Measurements from ENCODE around the gene MMAB. TPM values are rescaled to one million over a fixed set of nuclear protein-coding genes. Genes with fewer than 3 reads are reported as not detected.
A peak's percentile ranks its signal among the peaks of the same experiment; 100 is the strongest.

Gene MMAB
- total RNA-seq, 2 experiments from 2014 or later: 42.8 to 44.3 TPM

- H3K36me3 Mint-ChIP-seq (ENCODE audit: low read depth): no peaks in the 10 kb centered on the region
- peaks cover 17% of the 10 kb centered on the region for H3K27me3 Mint-ChIP-seq (ENCODE audit: low read depth)
- no peak overlapping the region for H3K4me3 Mint-ChIP-seq
- peaks cover 12% of the 10 kb centered on the region for H3K4me1 Mint-ChIP-seq (ENCODE audit: low read depth)
- ChIA-PET POLR2A (no interaction called here), CTCF (interaction anchor here (0.5 to 1.0 kb wide), 2 partner anchors 52 to 117 kb away, joined by 3 read pairs; no protein-coding TSS in a partner anchor)
- peak overlapping the region; percentile 71 for H3K27ac Mint-ChIP-seq
- H3K9me3 Mint-ChIP-seq (ENCODE audit: insufficient read depth): no peaks in the 10 kb centered on the region
- ATAC-seq: peak; percentile 67
- peak; percentile 48 for DNase-seq
Observed at GRCh38 chr12:109544955-109545531, 28.3 kb downstream of the MMAB start.

DNA sequence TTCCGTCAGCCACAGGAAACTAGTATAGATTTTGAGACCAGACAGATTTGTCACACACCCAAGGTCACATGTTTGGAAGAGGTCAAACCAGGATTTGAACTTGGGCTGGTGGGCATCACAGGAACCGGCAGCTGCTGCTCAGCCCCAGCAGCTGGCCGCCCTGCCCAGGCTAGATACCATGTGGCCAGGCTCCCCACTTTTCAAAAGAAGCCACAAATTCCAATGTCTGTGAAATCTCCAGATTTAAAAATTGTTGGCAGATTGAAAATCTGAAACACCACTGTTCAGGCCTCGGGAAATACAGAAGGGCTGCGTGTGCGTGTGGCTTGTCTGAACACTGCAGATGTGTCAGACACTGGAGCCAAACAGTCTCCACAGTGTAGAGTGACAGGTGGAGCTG is 30.4 kb downstream of the MMAB start:
- ATAC-seq (no peak), DNase-seq (no peak)
- CTCF ChIA-PET: no interaction called here
- H3K27ac Mint-ChIP-seq: no peak overlapping the region
- no peaks in the 10 kb centered on the region for H3K36me3 Mint-ChIP-seq (ENCODE audit: low read depth)
- H3K4me1 Mint-ChIP-seq (ENCODE audit: low read depth): peaks cover 12% of the 10 kb centered on the region
- H3K27me3 Mint-ChIP-seq (ENCODE audit: low read depth): peaks cover 8% of the 10 kb centered on the region
- no peaks in the 10 kb centered on the region for H3K9me3 Mint-ChIP-seq (ENCODE audit: insufficient read depth)
- POLR2A ChIA-PET: no interaction called here
- H3K4me3 Mint-ChIP-seq: no peak overlapping the region

DNA sequence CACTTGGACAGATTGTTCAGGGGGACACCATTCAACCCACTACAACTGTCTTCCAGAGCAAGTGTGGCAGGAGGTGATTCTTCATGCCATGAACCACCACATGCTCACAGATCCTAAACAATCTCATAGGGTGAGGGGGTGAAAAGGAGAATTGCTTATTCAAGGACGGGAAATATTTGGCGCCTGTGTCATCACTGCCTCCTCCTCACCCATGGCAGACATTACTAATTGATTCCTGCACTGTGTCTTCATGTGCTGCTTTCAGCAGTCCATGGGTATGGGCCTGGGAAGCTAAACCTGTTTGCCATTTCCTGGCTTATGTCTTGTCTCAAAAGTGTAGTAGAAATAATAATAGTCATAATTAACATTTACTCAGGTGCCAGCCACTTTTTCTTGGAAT is 31.3 kb downstream of the MMAB start:
- ATAC-seq: no peak
- Mint-ChIP-seq H3K4me1 (ENCODE audit: low read depth) (peaks cover 12% of the 10 kb centered on the region), H3K27ac (no peak overlapping the region), H3K4me3 (no peak overlapping the region), H3K27me3 (ENCODE audit: low read depth) (no peaks in the 10 kb centered on the region), H3K9me3 (ENCODE audit: insufficient read depth) (no peaks in the 10 kb centered on the region), H3K36me3 (ENCODE audit: low read depth) (no peaks in the 10 kb centered on the region)
- POLR2A ChIA-PET: no interaction called here
- DNase-seq: no peak
- CTCF ChIA-PET: no interaction called here

- CTCF ChIA-PET: no interaction called here
- Mint-ChIP-seq H3K4me1 (ENCODE audit: low read depth) (peaks cover 12% of the 10 kb centered on the region), H3K36me3 (ENCODE audit: low read depth) (no peaks in the 10 kb centered on the region), H3K9me3 (ENCODE audit: insufficient read depth) (no peaks in the 10 kb centered on the region), H3K27me3 (ENCODE audit: low read depth) (no peaks in the 10 kb centered on the region), H3K27ac (no peak overlapping the region), H3K4me3 (no peak overlapping the region)
- DNase-seq (no peak), ATAC-seq (no peak)
- POLR2A ChIA-PET: no interaction called here
Observed at GRCh38 chr12:109541413-109541726, 31.9 kb downstream of the MMAB start.

GRCh38 chr12:109540526-109541412 is 32.5 kb downstream of the MMAB start:
- no peaks in the 10 kb centered on the region for H3K36me3 Mint-ChIP-seq (ENCODE audit: low read depth)
- no peak overlapping the region for H3K27ac Mint-ChIP-seq
- ATAC-seq (no peak), DNase-seq (no peak)
- H3K4me3 Mint-ChIP-seq: no peak overlapping the region
- POLR2A ChIA-PET: no interaction called here
- CTCF ChIA-PET: no interaction called here
- no peaks in the 10 kb centered on the region for H3K27me3 Mint-ChIP-seq (ENCODE audit: low read depth)
- H3K4me1 Mint-ChIP-seq (ENCODE audit: low read depth): peaks cover 12% of the 10 kb centered on the region
- no peaks in the 10 kb centered on the region for H3K9me3 Mint-ChIP-seq (ENCODE audit: insufficient read depth)

DNA sequence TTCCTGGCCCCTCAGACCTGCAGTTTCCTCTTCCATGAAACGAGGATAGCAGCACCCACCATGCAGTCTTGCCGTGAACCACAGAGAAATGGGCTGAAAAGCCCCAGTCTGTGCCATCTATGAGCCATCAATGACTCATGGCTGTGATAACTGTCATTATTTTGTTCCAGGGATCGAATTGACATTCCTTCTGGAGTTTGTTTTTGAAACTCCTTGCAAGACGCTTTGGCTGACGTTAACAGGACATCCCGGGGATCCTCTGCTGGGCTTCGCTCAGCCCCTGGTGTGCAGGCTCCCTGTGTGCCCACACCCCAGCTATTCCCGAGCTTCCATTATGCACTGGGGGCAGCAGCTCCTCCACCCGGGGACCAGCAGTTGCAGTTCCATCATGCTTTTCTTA is 33.8 kb downstream of the MMAB start:
- no peaks in the 10 kb centered on the region for H3K36me3 Mint-ChIP-seq (ENCODE audit: low read depth)
- DNase-seq (no peak), ATAC-seq (no peak)
- peaks cover 3% of the 10 kb centered on the region for H3K4me1 Mint-ChIP-seq (ENCODE audit: low read depth)
- ChIA-PET POLR2A (no interaction called here), CTCF (no interaction called here)
- no peak overlapping the region for H3K27ac Mint-ChIP-seq
- H3K27me3 Mint-ChIP-seq (ENCODE audit: low read depth): no peaks in the 10 kb centered on the region
- no peaks in the 10 kb centered on the region for H3K9me3 Mint-ChIP-seq (ENCODE audit: insufficient read depth)
- H3K4me3 Mint-ChIP-seq: no peak overlapping the region

DNA sequence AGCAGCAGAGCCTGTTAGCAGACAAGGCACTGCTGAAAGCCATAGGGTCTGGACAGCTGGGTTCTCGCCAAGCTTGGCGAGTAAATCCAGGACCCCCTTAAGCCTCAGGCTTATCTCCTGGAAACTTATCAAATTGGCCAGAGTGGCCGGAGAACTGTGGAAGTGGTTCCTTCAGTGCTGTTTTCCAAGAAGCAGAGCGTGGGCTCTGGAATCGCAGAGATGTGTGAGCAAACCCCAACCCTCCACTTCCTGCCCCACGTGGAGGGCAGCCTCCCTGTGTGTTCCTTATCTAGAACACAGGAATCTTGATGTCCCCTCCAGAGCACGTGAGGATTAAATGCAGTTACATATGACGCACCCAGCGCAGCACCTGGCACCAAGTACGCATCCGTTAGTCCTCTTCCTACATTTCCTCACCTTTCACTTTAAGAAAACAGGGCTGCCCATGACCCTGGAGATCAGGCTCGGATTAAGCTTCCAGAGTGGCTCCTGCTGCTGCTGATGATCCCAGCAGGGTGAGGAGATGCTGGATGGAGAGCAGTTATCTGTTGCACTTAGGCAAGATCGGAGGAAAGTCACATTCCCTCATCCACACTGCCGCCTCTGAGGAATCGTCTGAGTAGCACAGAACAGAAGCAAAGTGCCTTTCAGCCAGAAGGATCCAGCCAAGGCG is 35.0 kb downstream of the MMAB start:
- POLR2A ChIA-PET: no interaction called here
- DNase-seq (no peak), ATAC-seq (no peak)
- Mint-ChIP-seq H3K36me3 (ENCODE audit: low read depth) (no peaks in the 10 kb centered on the region), H3K9me3 (ENCODE audit: insufficient read depth) (no peaks in the 10 kb centered on the region), H3K4me3 (no peak overlapping the region), H3K27me3 (ENCODE audit: low read depth) (no peaks in the 10 kb centered on the region), H3K4me1 (ENCODE audit: low read depth) (no peaks in the 10 kb centered on the region), H3K27ac (no peak overlapping the region)
- CTCF ChIA-PET: no interaction called here

GRCh38 chr12:109537136-109537535 is 36.2 kb downstream of the MMAB start:
- Mint-ChIP-seq H3K4me3 (no peak overlapping the region), H3K9me3 (ENCODE audit: insufficient read depth) (no peaks in the 10 kb centered on the region), H3K36me3 (ENCODE audit: low read depth) (no peaks in the 10 kb centered on the region), H3K27me3 (ENCODE audit: low read depth) (no peaks in the 10 kb centered on the region), H3K27ac (no peak overlapping the region), H3K4me1 (ENCODE audit: low read depth) (no peaks in the 10 kb centered on the region)
- DNase-seq (no peak), ATAC-seq (no peak)
- CTCF ChIA-PET: no interaction called here
- POLR2A ChIA-PET: interaction anchor here (0.6 kb wide), 1 partner anchor 58 kb away, joined by 3 read pairs; no protein-coding TSS in a partner anchor

DNA sequence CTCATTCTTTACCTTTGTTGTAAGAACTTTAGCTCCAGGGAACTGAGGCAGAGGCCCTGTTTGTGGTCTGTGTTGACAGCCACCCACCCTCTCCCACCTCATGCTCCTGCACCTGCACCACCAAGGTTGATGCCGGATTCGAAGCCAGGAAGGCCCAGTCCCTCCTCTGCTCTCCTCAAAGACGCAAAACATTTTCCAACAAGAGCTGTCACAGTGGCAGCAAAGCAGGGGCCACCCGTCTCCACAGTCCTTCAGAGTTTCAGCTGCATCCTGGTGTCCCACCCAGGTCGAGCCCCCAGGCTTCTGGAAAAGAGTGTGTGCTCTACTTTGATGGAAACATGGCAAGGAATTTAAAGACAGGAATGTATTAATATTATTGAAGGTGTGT is 37.4 kb downstream of the MMAB start:
- Mint-ChIP-seq H3K4me3 (no peak overlapping the region), H3K9me3 (ENCODE audit: insufficient read depth) (no peaks in the 10 kb centered on the region), H3K4me1 (ENCODE audit: low read depth) (no peaks in the 10 kb centered on the region), H3K27ac (no peak overlapping the region), H3K36me3 (ENCODE audit: low read depth) (no peaks in the 10 kb centered on the region), H3K27me3 (ENCODE audit: low read depth) (no peaks in the 10 kb centered on the region)
- CTCF ChIA-PET: no interaction called here
- POLR2A ChIA-PET: no interaction called here
- ATAC-seq (no peak), DNase-seq (no peak)

DNA sequence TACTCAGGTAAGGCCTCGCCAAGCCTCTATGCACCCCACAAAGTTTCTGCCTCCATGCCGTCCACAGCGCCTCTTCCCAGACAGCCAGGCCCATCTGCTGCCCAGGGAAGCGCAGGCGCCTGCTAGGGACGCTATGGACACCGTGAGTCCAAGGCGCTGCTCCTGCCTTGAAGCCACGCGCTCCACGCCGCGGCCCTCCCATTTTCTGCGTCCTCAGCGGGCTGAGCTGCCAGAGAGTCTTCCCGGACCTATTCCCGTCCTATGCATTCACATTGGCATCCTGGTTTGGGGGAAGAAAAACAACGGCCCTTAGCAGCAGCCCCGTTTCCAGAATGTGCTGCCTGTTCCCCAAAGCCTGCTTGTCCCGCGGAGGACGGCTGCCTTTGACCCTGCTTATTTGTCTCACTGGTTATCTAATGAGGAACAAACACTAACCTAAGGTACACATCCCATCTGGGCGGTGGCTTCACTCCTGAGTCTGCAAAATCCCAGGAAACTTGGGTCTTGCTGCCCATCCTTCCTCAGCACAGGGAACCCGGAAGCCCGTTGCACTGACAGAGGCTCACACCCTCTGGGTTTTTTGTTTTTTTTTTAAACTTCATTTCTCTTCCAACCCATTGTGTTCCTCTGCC is 38.0 kb downstream of the MMAB start:
- CTCF ChIA-PET: no interaction called here
- POLR2A ChIA-PET: no interaction called here
- ATAC-seq: no peak
- no peak for DNase-seq
- Mint-ChIP-seq H3K36me3 (ENCODE audit: low read depth) (no peaks in the 10 kb centered on the region), H3K27me3 (ENCODE audit: low read depth) (no peaks in the 10 kb centered on the region), H3K9me3 (ENCODE audit: insufficient read depth) (no peaks in the 10 kb centered on the region), H3K27ac (no peak overlapping the region), H3K4me1 (ENCODE audit: low read depth) (no peaks in the 10 kb centered on the region), H3K4me3 (no peak overlapping the region)

DNA sequence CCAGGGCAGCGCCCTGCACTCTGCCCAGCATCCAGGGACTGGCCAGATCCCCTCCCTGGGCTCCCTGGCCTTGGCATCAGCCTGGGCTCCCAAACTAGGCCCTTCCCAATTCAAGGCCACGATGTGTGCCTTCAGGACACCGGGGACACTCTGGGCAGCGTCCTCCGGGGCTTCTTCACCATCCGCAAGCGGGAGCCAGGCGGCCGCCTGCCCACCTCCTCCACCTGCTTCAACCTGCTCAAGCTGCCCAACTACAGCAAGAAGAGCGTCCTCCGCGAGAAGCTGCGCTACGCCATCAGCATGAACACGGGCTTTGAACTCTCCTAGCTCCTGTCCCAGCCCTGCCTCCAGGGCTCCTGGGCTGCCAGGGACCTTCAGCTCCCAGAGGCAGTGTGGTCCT is 38.8 kb downstream of the MMAB start:
- H3K27me3 Mint-ChIP-seq (ENCODE audit: low read depth): no peaks in the 10 kb centered on the region
- no peaks in the 10 kb centered on the region for H3K36me3 Mint-ChIP-seq (ENCODE audit: low read depth)
- DNase-seq: no peak
- no peaks in the 10 kb centered on the region for H3K9me3 Mint-ChIP-seq (ENCODE audit: insufficient read depth)
- no peaks in the 10 kb centered on the region for H3K4me1 Mint-ChIP-seq (ENCODE audit: low read depth)
- POLR2A ChIA-PET: no interaction called here
- H3K4me3 Mint-ChIP-seq: no peak overlapping the region
- CTCF ChIA-PET: no interaction called here
- no peak overlapping the region for H3K27ac Mint-ChIP-seq
- ATAC-seq: no peak

DNA sequence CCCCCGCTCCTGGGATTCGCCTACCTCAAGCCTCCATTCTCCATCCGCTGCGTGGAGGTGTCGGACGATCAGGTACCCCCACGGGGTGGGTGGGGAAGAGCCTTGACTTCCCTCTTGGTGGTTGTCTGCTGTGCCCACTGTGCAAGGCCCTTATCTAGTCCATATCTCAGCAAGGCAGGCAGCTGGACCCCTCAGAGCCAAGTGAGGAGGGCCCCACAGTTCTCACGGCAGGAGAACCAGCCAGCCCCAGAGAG is 39.9 kb downstream of the MMAB start:
- Mint-ChIP-seq H3K27ac (no peak overlapping the region), H3K27me3 (ENCODE audit: low read depth) (no peaks in the 10 kb centered on the region), H3K4me3 (no peak overlapping the region), H3K9me3 (ENCODE audit: insufficient read depth) (no peaks in the 10 kb centered on the region), H3K36me3 (ENCODE audit: low read depth) (no peaks in the 10 kb centered on the region), H3K4me1 (ENCODE audit: low read depth) (no peaks in the 10 kb centered on the region)
- ChIA-PET POLR2A (no interaction called here), CTCF (no interaction called here)
- ATAC-seq: no peak
- no peak for DNase-seq
